Activated CD8-positive, alpha-beta memory T cell treated with anti-CD3 and anti-CD28 coated beads for 36 hours (primary cell): Measurements from ENCODE around the gene FADS2. TPM values are rescaled to one million over a fixed set of nuclear protein-coding genes. Genes with fewer than 3 reads are reported as not detected.

Source experiments
- CTCF ChIA-PET: fragments of 350-600 bp; sonication (Branson Sonifier 250); formaldehyde crosslinking; loops from one replicate; lab custom pipeline; 2021; ENCODE audit warnings: antibody characterized with exemption; lab: Charles Lee
- POLR2A ChIA-PET: fragments of 350-600 bp; sonication (Branson Sonifier 250); formaldehyde crosslinking; loops from one replicate; lab custom pipeline; 2021; ENCODE audit warnings: antibody characterized with exemption; lab: Charles Lee
- total RNA-seq, 2 experiments: library from RNA; stranded (reverse); gene quantifications; one replicate each; pipeline ENCODE4 v1.2.3, GENCODE V29; 2021

FADS2 gene
- total RNA-seq, 2 experiments from 2014 or later: 45.6 to 46.1 TPM

DNA sequence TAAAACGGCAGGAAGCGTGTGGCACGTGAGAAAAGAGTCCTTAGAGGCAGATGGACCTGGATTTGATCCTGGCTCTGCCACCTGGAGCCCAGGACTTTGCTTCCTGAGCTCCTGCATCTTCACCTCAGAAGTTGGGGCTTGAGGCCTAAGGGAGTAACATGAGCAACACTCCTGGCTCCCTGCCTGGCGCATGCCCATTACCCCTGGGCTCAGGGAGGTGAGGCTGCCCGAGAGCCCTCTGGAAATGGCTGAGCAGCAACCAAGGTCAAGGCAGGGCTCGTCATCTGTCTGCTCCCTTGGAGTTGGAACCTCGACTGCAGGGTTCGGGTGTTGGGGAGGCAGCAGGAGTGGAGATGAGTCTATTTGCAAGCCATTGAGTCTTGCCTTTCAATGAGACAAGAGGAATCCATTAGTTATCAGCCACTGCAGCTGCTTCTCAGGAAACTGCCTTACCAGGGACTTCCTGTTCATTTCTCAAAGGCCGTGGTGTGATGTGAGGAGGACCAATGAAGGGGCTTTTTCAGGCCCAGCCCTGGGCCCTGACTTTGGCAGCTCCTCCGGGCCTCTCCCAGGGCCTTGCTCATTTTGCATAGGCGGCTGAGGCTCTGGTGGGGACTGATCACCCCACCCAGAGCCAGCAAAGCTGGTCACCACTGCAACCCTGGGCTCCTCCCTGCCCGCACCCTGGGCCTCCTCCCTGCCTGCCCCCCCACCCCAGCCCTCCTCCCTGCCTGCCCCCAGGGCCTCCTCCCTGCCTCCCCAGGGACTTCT lies 6.4 kb downstream of the FADS2 start:
- POLR2A ChIA-PET: no interaction called here
- CTCF ChIA-PET: interaction anchor here (1.1 to 1.4 kb wide), 3 partner anchors 37 to 248 kb away, joined by 4 to 5 read pairs (median 4); no protein-coding TSS in a partner anchor

- ChIA-PET CTCF (no interaction called here), POLR2A (no interaction called here)
Measured at GRCh38 chr11:61836193-61836592, 8.1 kb downstream of the FADS2 start.

GRCh38 chr11:61837411-61838005 lies 9.4 kb downstream of the FADS2 start:
- ChIA-PET CTCF (no interaction called here), POLR2A (no interaction called here)

- ChIA-PET CTCF (no interaction called here), POLR2A (no interaction called here)
Measured at GRCh38 chr11:61838501-61838900, 10.4 kb downstream of the FADS2 start.

DNA sequence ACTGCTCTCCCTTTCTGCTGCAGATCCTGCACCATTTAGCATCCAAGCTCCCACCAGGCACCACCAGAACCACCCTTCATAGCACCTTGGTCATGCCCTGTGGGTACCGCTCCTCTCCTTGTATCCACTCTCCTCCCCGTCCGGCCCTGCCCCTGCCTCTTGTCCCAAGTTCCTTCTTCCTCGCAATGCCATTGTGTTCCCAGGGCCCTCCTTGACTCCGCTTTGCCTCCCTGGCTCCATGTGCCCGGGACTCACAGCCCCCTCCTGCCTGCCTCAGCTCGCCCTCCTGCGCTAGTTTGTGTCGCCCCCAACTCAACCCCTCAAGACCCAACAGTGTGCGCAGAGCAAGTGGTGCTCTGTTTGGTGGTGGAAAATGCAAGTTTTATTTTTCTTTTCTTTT lies 10.8 kb downstream of the FADS2 start:
- CTCF ChIA-PET: no interaction called here
- POLR2A ChIA-PET: no interaction called here

- CTCF ChIA-PET: no interaction called here
Measured at GRCh38 chr11:61839742-61840141, 11.6 kb downstream of the FADS2 start.

GRCh38 chr11:61840371-61840770 lies 12.3 kb downstream of the FADS2 start:
- ChIA-PET POLR2A (no interaction called here), CTCF (interaction anchor here (0.6 to 0.9 kb wide), 2 partner anchors 43 to 93 kb away, joined by 4 to 5 read pairs; no protein-coding TSS in a partner anchor)

More at GRCh38 chr11:61839742-61840141, 11.6 kb downstream of the FADS2 start:
- POLR2A ChIA-PET: no interaction called here

DNA sequence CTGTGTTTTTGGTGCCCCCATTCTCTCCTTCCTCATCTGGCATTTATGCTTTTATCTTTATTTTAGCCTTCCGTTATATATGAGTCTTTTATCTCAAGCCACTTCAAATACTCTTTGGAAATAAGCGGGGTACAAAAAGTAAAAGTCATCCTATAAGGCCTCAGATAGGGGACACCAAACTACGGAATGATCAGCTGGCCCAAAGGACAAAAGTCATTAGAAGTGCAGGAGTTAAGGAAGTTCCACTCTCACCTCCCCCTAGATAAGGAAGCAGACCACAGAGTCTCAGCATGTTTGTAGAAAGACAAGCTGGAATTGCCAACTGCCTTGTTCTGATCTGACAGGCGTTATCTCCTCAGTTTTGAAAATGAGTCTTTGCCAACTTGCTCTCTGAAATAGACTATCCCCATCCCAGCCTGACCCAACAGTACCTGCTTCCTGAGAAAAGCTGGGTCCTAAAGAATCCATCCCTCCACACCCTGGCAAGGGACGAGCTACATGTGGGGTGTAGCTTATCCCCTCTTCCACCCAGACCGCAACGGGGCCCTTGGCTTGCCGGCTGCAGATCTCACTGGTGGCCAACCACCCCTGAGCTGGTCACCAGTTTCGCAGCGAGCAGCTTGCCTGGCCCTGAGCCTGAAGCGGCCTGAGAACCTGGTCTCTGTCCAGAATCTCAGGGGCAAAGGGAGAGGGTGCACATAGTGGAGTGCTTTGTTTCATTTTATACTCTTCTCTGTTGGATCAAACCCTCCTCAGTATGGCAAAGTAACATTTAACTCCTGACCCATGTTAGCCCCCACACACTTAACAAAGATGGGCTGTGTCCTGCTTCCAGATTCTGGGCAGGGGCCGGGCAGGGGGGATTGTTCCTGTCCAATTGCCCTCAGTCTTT lies 13.8 kb downstream of the FADS2 start:
- POLR2A ChIA-PET: interaction anchor here (0.7 kb wide), 1 partner anchor 55 kb away, joined by 3 read pairs; no protein-coding TSS in a partner anchor
- CTCF ChIA-PET: no interaction called here

- CTCF ChIA-PET: no interaction called here
Measured at GRCh38 chr11:61842528-61842820, 14.4 kb downstream of the FADS2 start.

DNA sequence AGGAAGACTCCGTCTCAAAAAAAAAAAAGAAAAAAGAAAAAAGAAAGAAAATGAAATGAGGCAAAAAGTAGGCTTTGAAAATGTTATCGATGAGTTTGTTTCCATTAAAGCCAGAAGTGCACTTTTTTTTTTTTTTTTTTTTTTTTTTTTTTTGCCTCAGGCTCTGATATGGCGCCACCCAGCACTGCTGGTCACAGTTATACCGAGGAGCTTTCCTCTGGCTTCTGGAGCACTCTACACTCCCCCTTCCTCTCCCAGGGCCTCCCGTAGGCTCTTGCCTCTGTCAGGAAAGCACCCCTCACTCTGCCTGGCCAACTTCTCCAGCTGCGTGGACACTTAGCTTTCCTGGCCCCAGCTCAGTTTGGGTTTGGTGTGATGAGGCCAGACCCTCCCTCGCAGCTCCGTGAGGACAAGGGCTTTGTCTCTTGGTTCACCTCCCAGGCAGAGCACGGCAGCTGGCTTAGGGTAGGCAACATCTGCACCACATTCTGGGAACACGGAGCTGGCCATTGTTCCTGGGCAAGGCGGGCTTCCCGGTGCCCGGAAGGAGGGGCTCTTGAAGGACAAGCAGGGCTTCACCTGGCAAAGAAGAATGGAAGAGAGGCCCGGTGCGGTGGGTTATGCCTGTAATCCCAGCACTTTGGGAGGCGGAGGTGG lies 16.9 kb downstream of the FADS2 start:
- POLR2A ChIA-PET: no interaction called here
- CTCF ChIA-PET: interaction anchor here (0.7 to 1.2 kb wide), 2 partner anchors 26 to 1040 kb away, joined by 3 to 6 read pairs; no protein-coding TSS in a partner anchor

More at GRCh38 chr11:61842528-61842820, 14.4 kb downstream of the FADS2 start:
- POLR2A ChIA-PET: no interaction called here

DNA sequence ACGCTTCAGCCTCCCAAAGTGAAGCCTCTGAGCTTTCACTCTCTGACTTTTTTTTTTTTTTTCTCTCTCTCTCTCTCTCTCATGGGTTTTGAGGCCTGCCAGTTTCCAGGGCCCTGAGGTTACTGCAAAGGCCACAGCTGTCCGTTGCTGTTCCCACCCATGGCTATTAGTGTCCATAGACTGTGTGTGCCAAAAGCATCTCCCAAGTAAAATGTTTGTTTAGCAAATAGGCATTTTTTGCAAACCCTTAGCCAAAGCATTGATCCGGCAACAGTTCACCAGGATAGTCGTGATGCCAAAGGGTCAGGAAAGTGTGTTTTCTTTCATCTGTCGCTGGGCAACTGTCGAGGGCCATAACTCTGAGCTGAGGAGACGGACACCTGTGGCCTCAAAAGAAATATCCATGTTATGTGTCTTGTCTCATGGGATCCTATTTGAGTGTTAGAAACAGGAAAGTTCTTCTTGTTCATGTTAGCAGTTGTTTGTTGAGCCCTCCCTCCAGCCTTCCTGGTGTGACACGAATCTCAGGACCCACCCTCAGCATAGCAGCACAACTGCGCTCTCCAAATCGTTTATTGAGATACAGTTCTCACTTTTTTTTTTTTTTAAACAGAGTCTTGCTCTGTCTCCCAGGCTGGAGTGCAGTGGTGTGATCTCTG lies 18.4 kb downstream of the FADS2 start:
- CTCF ChIA-PET: interaction anchor here (0.8 to 1.2 kb wide), 2 partner anchors 24 to 235 kb away, joined by 3 read pairs; no protein-coding TSS in a partner anchor

DNA sequence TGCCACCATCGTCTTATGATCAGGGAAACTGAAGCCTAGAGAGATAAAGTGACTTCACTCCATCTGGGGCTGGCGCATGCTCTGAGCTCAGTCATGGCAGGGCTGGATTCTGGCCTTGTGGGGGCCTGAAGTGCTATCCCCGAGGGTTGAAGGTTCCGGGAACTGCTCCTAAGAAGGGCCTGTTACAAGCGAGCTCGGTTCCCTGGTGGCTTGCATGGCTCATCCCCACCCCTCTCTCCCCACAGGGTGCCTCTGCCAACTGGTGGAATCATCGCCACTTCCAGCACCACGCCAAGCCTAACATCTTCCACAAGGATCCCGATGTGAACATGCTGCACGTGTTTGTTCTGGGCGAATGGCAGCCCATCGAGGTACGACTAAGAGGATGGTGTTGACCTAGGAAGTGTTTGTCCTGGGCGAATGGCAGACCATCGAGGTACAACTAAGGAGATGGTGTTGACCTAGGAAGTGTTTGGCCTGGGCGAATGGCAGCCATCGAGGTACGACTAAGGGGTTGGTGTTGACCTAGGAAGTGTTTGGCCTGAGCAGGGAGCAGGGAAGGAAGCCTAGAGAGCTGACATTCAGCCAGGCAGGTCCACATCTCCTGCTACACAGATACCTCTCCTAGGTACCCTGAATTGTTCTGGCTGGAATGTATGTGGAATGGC lies 19.9 kb downstream of the FADS2 start:
- ChIA-PET CTCF (no interaction called here), POLR2A (no interaction called here)

More for the DNA sequence above, 18.4 kb downstream of the FADS2 start:
- POLR2A ChIA-PET: no interaction called here

DNA sequence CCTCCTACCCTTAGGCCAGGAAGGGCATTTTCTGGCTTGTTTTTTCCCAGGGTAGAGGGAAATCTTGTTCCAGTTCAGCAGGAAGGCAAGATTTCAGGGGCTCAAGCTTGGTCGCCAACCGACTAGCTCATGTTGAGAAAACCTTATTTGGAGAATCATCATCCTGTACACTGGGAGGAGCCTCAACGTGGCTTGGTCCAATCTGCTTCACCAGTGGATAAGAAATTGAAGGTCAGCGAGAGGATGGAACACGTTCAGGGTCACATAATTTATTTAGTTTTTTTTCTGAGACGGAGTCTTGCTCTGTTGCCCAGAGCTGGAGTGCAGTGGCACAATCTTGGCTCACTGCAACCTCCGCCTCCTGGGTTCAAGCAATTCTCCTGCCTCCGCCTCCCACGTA lies 20.5 kb downstream of the FADS2 start:
- ChIA-PET CTCF (no interaction called here), POLR2A (no interaction called here)

GRCh38 chr11:61850687-61851086 lies 22.6 kb downstream of the FADS2 start:
- ChIA-PET POLR2A (no interaction called here), CTCF (no interaction called here)

DNA sequence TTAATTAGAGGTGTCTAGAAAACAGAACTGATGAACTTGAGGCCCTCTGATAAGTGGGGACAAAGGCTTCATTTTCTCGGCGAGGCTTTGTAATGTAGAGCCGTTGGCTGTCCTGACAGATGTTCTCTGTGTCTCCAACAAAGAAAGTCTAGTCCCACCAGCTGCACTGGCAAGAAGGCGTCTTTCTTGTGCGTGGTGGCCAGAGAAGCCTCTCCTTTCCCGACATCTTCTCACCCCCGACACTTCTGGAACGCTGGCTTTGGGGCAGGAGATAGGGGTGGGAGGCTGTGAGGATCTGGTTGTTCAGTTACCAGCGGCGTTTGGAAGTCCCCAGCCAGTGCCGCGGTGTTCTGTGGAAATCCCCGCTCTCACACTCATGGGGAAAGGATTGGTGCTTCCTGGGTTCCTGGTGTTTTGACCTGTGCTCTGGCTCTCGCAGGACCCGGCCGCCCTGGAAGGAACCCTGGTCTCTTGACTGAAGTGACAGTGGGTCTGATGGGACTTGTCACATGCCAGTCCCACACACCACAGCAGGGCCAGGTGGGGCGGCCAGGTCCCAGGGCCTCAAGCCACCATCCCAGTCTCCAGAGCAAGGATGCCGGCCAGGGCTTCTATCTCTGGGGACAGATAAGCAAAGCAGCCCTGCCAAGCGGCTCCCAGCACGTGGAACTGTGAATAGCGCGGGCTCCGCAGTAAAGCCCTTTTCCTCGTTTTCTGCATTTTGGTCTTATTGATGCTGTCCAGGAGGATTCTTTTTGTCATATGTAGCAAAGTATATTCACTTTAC lies 23.2 kb downstream of the FADS2 start:
- ChIA-PET CTCF (no interaction called here), POLR2A (no interaction called here)

DNA sequence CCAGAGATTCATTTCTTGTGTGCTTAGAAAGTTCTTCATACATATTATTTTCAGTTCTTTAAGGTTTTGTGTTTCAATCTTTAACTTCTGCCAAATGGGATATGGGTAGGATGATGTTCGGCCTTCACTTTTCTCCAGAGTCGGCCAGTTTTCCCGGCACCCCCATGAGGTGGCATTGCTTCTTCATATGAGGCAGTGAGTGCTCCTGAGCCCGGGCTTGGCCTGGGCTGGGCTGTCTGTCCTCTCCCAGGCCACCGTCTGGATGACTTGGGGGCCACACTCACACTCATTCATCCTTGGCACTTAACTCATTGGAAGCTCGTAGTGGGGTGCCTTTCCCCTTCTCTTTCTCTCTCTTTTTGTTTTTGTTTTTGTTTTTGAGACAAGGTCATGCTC lies 23.8 kb downstream of the FADS2 start:
- ChIA-PET CTCF (no interaction called here), POLR2A (no interaction called here)

- POLR2A ChIA-PET: interaction anchor here (0.6 kb wide), 1 partner anchor 24 kb away, joined by 4 read pairs; no protein-coding TSS in a partner anchor
- CTCF ChIA-PET: interaction anchor here (1.0 kb wide), 2 partner anchors 10 to 93 kb away, joined by 3 read pairs; no protein-coding TSS in a partner anchor
Measured at GRCh38 chr11:61853698-61854169, 25.6 kb downstream of the FADS2 start.
